ENCODE measurements around the gene PRKCH.

The PRKCH gene

DNA sequence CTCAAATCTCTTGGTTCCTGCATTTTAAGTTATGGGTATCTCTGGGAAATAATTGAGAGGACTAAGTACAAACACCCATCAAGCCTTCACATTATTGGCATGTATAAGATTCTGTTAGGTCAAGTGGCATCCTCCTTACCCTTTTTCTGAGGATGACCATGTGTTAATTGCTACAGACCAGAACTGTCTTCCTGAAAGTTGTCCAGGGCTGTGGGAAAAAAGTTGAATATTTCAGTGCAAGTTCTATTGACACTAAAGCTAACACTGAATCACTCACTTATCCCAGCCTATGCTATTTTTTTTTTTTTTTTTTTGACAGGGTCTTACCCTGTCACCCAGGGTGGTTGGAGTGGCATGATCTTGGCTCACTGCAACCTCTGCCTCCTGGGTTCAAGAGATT lies 243.8 kb downstream of the PRKCH start:
- Mint-ChIP-seq H3K9me3 (no peaks in the 10 kb centered on the region), H3K4me1 (peaks cover 86% of the 10 kb centered on the region), H3K36me3 (ENCODE audit: low read depth) (no peaks in the 10 kb centered on the region), H3K27ac (no peak overlapping the region), H3K27me3 (ENCODE audit: low read depth, poor library complexity) (peaks cover 5% of the 10 kb centered on the region), H3K4me3 (no peak overlapping the region)
- TF ChIP-seq, protein P1, sequence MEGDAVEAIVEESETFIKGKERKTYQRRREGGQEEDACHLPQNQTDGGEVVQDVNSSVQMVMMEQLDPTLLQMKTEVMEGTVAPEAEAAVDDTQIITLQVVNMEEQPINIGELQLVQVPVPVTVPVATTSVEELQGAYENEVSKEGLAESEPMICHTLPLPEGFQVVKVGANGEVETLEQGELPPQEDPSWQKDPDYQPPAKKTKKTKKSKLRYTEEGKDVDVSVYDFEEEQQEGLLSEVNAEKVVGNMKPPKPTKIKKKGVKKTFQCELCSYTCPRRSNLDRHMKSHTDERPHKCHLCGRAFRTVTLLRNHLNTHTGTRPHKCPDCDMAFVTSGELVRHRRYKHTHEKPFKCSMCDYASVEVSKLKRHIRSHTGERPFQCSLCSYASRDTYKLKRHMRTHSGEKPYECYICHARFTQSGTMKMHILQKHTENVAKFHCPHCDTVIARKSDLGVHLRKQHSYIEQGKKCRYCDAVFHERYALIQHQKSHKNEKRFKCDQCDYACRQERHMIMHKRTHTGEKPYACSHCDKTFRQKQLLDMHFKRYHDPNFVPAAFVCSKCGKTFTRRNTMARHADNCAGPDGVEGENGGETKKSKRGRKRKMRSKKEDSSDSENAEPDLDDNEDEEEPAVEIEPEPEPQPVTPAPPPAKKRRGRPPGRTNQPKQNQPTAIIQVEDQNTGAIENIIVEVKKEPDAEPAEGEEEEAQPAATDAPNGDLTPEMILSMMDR (IDR thresholded peaks at IDR 0.05): no peak
- no peak for DNase-seq

DNA sequence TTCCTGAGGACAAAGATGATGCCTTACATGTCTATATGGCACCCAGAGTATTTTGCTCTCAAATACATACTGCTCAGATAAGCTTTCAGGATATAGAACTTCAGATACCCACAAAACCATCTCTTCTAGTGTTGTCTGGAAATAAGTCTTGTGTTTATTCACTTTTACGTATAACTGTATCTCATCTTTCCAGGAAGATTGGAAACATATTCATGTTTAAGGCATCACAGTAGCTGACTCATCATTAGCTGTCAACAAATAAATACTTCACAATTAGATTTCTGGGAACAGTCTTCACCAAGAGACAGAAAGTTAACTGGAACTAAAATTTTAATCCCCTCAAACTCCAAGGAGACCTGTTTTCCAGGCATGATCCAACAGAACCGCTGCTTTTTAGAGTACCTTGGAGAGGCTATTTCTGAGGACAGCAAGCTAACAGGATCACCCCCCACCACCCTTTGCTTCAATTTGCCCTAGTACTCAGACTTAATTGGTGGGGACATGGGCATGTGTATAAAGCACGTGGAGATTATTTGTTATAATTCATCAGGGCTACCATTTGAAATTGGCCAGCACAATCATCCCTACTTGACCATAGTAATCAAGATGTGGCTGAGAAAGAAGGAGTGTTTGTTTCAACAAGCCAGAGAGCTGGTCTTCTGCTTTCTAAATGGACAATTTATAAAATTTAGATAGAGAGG lies 244.6 kb downstream of the PRKCH start:
- H3K27ac Mint-ChIP-seq: no peak overlapping the region
- peaks cover 5% of the 10 kb centered on the region for H3K27me3 Mint-ChIP-seq (ENCODE audit: low read depth, poor library complexity)
- H3K4me3 Mint-ChIP-seq: no peak overlapping the region
- peaks cover 86% of the 10 kb centered on the region for H3K4me1 Mint-ChIP-seq
- no peaks in the 10 kb centered on the region for H3K9me3 Mint-ChIP-seq
- DNase-seq: no peak
- no peaks in the 10 kb centered on the region for H3K36me3 Mint-ChIP-seq (ENCODE audit: low read depth)
- TF ChIP-seq, protein P1 (IDR thresholded peaks at IDR 0.05): no peak

DNA sequence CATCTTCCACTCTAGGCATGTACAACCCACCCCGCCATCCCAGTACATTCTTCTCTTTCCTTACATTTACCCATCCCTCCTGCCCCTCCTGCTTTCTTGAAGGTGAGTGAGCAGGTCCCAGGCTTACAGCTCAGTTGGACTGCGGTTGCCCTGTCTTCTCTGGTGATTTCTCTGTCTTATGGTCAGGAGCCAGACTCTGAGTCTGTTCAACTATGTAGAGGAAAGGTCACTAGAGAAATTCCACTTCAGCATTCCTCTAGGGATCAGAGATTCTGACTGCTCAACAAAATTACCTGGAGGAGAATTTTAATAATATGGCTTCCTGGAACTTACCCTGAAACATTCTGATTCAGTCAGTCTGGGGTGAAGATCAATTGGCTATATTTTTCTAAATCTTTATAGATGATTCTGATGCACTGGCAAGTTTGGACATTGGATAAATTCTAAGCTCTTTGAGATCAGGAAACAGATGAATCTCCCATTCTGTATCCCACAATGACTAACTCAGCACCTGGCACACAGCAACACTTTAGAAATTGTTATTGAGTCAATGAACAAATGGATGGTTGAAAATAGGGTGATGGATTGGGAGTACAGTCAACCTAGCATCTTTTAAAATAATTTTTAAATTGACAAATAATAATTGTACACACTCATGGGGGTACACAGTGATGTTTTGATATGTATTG lies 245.3 kb downstream of the PRKCH start:
- peaks cover 82% of the 10 kb centered on the region for H3K4me1 Mint-ChIP-seq
- no peak overlapping the region for H3K27ac Mint-ChIP-seq
- H3K36me3 Mint-ChIP-seq (ENCODE audit: low read depth): no peaks in the 10 kb centered on the region
- DNase-seq: no peak
- H3K4me3 Mint-ChIP-seq: no peak overlapping the region
- TF ChIP-seq, protein P1 (IDR thresholded peaks at IDR 0.05): no peak
- H3K9me3 Mint-ChIP-seq: no peaks in the 10 kb centered on the region
- H3K27me3 Mint-ChIP-seq (ENCODE audit: low read depth, poor library complexity): peaks cover 9% of the 10 kb centered on the region

DNA sequence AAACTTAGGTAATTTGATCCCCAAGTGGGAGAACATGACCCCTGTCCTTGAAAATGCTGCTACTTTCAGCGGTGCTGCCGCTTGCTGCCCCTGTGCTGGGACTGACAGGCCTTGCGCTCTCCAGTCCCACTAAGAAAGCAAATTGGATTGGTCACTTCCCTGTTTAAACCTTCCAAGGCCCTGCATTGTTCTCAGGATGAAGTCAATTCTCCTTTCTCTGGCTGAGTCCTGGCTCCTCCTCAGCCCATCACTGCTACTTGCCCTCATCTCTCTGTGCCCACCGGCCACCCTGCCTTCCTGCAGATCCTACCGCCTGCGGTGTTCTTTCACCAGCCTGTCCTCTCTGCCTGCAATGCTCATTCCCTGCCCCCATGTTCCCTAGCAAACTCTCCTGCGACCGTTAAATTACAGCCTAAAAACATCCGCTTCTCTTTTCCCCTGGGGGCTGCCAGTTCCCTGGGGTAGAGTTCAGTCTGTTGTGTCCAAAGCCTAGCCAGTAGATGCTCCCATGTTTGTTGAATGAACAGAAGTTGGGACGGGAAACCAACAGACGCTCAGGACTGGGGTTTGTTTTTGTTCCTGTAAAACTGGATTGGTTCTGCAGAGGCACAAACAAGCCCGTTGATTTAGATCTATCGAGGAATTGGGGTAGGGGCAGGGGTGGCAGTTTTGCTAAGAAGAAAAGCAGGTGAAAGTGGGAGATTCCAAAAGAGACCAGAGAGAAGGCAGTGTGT lies 246.6 kb downstream of the PRKCH start:
- Mint-ChIP-seq H3K36me3 (ENCODE audit: low read depth) (no peaks in the 10 kb centered on the region), H3K27ac (peak overlapping the region; percentile 78), H3K4me1 (peaks cover 74% of the 10 kb centered on the region), H3K9me3 (no peaks in the 10 kb centered on the region), H3K4me3 (peak overlapping the region; percentile 74), H3K27me3 (ENCODE audit: low read depth, poor library complexity) (peaks cover 16% of the 10 kb centered on the region)
- TF ChIP-seq, protein P1 (IDR thresholded peaks at IDR 0.05): no peak
- DNase-seq: peak; percentile 17

DNA sequence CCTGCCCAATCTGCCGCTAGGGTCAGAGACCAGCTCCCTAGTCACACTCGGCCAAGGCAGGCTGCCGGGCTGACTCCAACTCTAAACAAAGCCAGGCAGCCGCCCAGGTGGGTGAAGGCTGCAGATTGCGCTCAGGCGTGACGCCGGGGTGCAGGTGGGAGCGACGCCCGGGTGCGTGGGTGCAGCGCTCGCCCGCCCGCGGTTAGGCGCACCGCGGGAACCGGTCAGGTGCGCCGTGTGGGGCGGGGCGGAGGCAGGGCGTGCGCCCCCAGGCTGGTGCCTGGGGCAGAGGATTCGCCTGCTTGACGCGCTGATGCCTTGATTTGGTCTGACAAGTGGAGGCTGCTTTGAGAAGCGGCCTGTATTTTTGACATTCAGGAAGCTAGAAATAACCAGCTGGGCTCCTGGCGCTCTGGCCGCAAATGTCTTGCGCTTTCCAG lies 247.2 kb downstream of the PRKCH start:
- H3K36me3 Mint-ChIP-seq (ENCODE audit: low read depth): no peaks in the 10 kb centered on the region
- H3K4me3 Mint-ChIP-seq: peak overlapping the region; percentile 74
- no peaks in the 10 kb centered on the region for H3K9me3 Mint-ChIP-seq
- peaks cover 16% of the 10 kb centered on the region for H3K27me3 Mint-ChIP-seq (ENCODE audit: low read depth, poor library complexity)
- DNase-seq: peak; percentile 34
- H3K27ac Mint-ChIP-seq: no peak overlapping the region
- peaks cover 68% of the 10 kb centered on the region for H3K4me1 Mint-ChIP-seq
- TF ChIP-seq, protein P1 (IDR thresholded peaks at IDR 0.05): no peak

Measured in nephron progenitor cell (in vitro differentiated cells).